NOMO-1 (cell line): ENCODE data around the gene NFAM1.

Source experiments
- DNase-seq, 2 experiments: peaks; one replicate each; lab custom pipeline; 2025; ENCODE audit not compliant: unreplicated experiment in 2 of 2; lab: John Stamatoyannopoulos, UW

NFAM1 gene

DNA sequence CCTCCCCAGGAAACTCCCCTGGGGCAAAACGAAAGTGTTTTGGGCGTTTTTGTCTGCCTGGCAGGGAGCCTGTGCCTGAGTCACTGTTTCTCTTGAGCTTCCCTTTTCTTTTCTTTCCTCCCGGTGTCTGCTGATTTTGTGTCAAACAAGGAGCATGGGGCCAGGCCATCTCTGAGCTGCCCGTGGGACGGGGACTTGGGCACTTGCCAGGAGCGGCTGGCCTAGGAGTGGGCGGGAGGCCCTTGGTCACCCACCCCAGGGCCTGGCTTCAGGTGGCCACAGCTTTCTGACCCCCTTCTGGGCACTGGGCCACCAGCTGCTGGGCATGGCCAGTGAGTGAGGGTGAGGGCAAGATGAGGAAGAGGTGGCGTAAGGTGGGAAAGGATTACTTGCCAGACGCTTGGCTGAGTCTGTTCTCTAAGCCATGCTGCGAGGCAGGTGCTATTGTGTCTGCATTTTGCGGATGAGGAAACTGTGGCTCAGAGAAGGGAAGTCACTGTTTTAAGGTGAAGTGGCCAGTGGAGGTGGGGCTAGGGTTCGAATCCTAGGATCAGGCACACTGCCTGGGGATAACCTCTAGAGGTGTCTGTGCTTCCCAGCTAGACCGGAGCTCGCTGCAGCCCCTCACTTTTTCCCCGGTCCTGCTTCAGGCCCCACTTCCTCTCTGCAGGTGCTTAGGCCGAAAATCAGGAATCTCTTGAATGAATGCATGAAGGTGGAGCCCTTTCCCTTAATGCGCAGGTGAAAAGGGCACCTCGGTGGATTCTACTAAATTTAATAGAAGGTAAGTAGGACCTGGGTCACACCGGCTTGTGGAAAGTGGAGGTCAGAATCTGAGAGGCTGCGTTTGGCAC is 7.8 kb upstream of the NFAM1 start:
- DNase-seq = peak; percentile 41 to 58

DNA sequence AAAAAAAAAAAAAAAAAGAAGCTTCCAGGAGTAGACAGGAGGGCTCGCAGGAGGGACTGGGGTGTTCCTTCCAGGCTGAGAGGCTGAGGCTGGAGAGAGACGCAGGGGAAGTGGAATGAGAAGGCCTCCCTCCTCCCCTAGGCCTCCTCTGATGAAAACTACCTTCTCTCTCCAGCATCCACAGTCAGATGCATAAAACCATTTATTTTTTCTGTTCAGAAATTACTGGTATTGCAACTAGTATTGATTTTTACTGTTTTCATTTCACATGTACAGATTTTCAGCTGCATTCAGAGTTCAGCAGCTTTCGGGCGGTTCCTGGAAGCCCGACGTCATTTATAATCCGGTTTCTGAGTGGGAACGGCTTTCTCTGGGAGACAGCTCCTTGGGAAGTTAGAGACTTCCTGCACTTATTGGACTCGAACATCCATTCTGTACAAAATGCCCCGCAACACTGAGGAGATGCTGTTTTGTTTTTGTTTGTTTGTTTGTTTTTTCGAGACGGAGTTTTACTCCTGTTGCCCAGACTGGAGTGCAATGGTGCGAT is 6.9 kb upstream of the NFAM1 start:
- peak in 1 of 2 experiments; percentile 4 for DNase-seq

DNA sequence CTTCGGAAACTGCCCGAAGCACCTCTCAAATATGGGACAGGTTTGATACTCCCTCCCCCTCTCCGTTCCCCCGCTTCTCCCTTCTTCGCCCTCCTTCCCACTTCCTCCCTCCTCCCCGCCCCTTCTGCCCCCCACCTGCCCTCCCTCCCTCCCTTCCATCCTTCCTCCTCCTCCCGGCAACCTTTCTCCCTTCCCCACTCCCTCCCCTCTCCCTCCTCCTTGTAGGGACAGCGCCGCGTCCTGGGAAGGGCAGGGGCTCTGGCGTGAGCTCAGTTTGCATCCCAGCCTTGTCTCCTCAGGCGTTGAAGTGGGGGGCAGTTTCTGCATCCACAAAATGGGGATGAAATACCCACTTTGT is 6.1 kb upstream of the NFAM1 start:
- no peak for DNase-seq

DNA sequence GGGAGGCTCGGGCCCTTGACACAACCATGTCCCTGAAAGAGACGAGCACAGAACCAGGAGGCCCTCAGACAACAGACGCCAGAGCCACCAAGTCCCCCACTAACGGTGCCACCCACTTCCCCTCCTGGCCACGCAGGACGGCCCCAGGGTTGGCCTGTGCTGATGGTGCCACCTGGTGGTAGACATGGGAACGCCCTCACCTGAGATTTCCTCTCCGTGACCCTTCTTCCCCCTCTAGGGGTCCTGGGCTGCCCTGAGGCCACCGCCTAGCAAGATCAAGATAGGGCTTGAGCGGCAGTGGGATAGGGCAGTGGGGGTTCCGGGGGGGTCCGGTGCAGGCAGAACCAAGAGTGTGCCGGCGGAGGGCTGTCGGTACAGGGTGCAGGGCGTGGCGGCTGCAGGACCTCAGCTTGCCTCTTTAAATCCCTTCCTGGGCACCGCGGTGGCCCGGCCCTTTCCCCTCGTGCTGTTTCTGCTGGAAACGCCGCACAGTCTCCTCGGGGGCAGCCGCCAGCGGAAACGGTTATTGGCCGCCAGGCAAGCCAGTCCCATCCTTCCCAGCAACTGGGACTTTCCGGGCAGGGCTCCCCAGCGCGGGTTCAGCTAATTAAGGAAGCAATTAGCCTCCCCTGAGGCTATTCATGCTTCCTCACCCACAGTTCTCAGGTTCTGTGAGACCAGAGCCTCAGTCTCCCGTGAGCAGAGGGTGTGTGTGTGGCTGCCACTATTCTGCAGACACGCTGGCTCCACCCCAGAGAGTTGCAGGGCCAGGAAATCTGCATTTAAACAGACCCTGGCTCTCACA is 5.5 kb upstream of the NFAM1 start:
- peak; percentile 80 to 86 for DNase-seq

DNA sequence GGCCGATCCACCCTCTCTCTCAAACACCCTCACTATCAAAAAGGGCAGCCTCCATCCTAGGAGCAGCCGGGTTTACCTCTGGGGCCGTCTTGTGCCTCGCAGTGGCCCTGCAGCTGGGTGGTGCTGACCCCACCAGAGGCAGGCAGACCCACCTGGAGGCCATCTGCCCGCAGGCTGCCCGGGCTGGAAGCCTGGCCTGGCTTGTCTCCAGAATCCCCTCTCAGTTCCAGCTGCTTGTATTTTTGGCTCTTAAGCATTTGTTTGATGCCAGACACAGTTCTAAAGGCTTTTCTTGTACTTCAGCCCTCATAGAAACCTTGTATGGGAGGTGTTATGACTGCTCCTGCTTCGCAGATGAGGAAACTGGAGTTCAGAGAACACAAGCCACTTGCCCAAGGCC is 4.2 kb upstream of the NFAM1 start:
- DNase-seq = no peak

DNA sequence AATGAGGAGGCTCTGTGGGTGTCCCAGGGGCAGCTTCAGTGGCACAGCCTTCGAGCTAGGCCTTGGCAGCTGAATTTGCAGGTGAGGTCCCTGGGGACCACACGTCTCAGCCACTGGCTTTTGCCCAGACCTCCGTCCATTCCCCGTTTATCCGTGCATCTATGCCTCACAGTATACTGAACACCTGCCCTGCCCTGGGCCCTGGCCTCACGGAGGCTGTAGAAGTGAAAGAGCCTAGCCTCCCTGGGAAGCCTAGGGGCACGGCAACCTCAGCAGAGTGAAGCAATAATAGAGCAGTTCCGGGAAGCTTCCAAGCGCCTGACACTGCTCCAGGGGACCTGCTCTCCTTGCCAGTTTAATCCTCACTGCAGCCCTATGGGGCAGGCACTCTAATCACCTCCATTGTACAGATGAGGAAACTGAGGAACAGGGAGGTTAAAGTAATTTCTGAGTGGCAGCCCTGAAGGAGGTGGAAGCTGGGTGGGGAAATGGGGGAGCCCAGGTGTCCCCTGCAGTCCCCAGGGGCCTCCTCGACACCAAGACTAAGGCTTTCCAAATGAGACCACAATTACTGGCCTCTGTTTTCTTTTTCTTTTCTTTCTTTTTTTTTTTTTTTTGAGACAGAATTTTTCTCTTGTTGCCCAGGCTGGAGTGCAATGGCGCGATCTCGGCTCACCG is 2.7 kb upstream of the NFAM1 start:
- DNase-seq = no peak

DNA sequence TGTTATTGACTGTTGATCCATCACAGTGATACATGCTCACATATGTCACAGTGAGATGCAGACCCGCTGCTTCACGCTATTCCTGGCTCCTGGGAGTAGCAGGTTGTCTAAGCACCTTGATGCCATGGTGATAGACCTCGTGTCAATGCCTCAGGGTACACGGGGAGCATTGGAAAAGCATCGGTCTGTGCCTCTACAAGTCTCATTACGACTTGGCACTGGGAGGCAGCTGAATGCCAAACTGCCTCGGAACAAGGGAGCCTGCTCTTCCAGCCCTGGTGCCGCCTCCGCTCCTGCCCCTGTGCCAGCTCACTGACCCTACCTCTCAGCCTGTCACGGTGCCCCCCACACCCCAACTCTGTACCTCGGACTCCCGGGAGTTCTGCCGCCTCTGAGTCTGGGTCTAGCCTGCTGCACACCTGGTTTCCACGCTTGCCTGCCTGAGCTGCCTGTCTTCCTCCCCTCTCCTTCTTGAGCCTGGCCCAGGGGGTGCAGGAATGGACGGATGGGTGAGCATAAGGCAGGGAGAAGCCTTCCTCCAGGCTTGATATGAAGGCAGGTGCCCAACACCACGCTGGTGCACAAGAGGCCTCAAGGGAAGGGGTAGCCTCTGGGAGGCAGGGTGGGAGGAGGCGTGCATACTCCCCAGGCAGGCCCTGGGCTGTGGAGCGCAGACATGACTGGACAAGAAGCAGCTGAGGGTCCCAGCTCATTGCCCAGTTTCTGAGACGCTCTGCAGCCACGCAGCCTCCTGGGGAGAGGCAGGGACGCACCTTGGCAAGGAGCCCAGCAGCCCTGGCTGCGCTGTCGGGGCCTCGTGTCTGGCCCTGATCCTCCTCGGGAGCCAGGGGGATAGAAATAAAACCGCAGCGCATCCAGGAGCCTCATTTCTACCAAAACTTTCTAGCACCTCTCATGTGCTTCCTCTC is 1.8 kb upstream of the NFAM1 start:
- DNase-seq = no peak

DNA sequence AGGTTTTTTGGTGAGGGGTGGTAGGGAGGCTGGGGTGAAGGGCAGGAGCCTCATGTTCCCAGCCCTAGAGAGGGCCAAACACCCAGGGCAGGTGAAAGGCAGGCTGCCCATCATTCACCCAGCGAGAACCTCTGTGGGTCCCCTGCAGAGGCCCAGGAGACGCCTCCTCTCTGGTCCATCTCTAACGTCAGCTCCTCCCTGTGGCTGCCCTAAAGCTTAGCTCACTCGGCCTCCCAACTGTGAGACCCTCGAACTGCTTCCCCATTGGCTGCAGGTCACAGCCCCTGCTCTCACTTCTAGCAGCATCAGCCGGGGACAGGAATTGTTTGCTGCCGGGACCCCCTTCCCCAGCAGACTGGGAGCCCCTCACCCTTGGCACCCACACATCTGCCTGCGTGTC is 615 bp upstream of the NFAM1 start:
- no peak for DNase-seq

DNA sequence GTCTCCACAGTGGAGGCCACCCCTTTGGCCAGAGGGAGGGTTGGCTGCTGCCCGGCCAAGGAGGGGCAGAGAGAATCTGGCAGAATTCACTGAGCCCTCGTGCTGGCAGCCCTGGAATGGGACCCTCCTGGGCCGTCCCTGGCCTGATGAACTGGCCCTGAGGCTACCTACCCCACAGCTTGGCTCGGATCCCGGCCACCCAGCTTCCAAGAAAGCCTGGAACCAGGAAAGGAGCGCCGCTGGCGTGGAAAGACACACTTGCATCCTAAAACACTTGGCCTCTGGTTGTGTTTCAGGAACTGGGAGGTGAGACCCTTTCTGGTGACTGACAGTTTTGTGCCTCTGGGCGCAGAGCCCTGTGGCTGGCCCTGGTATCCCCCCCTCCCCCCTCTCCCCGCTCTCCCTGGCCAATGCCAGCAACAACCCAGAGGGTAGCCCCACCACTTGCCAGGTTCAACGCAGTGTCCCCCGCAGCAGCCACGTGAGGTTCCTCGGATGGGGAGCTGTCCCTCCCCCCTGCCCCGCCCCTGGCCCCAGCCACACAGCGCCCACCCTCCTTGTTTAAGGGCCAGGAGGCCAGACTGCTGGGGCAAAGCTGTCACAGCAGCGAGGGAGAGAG is 693 bp downstream of the NFAM1 start:
- DNase-seq = peak; percentile 19 to 46

DNA sequence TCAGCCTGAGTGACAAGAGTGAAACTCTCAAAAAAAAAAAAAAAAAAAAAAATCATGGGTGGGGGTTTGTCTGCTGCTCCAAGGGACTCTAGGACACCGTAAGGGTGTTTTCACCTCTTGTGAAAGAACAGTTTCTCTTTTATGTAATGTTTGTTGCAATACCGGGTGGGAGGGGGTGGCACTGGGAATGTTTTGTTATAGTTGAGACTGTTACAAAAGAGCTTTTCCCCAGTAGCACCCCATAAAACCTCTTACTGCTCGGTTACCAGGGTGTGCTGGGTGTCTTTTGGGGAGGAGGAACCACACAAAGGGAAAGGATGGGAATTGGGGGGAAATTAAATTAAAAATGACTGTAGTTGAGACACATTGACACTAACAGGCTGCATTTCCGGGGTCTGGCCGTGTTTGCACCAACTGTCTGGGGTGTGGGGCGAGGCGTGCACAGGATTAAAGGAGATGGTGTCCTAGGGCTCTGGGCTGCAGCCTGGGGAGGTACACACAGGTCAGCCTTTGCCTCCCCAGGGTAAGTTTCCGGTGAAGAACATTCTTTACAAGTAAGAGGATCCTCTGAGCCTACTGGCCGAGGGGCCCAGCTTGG is 1.6 kb downstream of the NFAM1 start:
- DNase-seq = peak; percentile 41 to 65

DNA sequence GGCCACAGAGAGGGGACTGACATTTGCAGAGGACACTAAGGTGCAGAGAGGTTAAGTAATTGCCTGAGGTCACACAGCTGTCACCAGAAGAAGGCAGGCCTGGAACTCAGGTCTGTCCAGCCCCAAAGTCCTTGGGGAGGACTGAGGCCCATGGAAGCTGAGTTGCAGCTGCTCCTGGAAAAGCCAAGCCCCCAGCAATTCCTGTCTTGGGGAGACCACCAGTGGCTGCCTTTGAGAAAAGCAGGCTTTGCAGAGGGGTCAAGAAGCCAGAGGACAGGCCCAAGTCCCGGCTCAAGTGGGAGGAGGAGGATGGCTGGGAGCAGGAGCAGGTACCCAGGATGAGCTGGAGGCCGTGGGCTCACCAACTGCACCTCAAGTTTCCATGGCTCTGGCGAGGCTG is 3.4 kb downstream of the NFAM1 start:
- DNase-seq = no peak

DNA sequence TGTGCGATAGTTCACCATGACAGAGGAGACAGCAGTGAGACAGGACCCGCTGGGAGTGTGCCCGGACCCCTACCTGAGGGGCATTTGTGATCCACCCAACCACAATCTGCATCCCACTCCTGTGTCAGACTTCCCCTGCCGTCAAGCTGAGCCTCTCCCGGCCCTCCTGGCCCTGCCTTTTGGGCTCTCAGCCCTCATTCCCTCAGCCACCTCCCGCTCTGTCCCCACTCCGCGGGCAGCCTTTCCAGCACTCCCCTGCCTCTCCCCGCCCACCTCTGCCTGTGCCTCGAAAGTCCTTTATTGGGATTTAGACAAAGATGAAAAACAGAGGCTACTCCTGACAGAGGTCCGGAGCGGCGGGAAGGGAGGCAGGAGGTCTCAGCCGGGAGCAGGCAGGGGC is 4.2 kb downstream of the NFAM1 start:
- DNase-seq = no peak

DNA sequence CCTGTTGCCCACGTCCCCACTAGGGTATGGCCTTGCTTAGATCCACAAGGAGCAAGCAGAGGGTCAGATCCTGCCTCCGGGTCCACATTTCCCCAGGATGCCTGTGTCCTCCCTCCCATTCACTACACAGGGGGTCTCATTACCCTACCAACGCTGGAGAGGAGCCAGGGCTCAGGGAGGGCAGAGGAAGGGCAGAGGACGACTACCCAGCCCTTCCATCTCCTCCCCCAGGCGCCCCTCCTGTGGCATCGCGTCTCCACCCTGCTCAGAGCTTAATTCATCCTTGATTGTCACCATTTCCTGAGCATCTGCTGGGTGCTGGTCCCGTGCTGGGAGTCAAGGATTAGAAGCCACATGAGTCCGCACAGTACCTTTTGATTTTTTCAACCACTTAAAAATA is 5.0 kb downstream of the NFAM1 start:
- no peak for DNase-seq

DNA sequence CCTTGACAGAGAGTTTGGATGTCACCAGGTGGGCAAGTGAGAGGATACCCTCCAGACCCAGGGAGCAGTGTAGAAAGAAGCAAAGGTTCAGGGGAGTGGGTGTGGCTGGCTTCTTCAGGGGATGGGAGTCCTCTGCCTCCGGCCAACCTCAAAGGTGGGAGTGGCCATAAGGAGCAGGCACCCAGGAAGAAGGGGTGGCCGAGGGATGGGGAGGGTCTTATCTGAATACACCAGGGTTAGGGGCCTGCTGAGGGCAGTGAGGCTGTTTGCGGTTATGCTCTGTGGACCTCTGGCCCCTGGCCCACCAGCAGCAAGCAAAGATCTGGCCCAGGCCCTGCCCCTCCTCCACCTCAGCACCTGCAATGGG is 6.2 kb downstream of the NFAM1 start:
- no peak for DNase-seq

DNA sequence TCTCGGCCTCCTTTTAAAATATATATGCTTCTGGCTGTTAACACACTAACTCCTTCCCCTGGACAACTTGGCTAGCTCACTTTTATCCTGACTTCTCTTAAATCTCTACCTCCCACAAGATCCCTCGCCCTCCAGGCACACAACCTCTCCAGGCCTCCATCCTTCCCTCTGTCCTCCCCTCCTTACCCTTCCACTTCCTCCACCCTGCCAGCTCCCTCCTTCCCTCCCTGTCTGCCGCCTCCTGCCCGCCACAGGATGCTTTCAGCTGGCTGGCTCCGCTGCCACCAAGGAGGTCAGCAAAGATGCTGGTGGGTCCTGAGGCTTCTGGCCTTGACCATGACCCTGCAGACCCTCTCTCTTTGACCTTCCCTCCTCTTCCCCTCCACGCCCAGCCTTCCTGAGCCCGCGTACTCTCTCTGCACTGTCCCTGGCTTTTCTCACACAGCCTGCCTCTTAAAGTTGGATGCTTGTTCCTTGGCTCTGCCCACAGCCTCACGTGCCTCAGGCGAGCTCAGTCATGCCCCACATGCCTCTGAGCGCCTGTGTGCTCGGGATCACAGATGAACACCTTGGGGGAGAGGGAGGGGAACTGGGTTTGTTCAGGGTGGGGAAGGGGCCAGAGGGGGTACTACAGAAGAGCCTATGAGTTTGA is 6.7 kb downstream of the NFAM1 start:
- DNase-seq = no peak

DNA sequence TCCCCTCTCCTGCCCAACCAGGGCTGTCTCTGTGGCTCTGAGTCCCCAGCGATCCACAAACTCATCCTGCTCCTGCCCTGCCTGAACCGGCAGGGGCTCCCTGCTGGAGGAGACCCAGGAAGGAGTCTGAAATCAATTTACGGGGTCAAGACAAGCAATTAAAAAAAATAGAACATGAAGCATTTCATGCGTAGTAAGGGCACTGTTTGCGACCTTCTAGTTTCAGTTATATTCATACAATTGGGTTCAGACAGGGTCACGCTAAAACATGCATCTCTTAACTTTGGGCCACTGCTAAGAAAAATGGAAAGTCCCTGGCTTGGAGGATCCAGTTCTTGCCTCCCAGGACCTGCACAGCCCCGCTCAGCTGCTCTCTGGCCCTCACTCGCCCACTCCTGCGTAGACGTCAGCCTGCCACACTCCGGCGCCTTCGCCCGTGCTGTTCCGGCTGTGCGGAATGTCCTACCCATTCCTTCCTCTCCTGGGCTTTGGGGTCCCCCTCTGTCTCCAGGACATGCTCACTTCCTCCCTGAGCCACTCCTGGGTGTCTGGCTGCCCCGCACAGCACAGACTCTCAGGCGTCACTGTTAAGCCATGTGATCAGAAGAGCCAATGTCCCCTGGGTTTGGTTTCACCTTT is 12.8 kb downstream of the NFAM1 start:
- DNase-seq = no peak

DNA sequence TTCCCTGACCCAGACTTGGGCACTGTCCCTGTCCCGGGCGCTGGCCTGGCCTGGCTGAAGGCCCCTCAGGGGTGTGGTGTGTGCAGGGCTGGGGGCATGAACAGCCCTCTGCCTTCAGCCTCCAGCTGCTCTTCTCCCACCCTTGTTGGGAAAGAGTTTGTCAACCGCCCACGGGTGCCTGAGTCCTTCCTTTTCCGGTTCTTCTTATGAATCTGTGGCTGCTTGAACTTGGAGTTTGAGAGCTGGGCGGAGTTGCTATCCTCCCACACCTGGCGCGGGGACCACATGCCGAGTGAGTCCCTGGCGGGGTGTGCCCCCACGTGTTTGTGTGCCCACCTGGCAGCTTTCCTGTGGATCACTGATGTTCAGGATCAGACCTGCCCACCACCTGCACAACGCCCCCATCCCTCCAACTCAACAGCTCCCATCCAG is 13.4 kb downstream of the NFAM1 start:
- DNase-seq = peak in 1 of 2 experiments; percentile 28

DNA sequence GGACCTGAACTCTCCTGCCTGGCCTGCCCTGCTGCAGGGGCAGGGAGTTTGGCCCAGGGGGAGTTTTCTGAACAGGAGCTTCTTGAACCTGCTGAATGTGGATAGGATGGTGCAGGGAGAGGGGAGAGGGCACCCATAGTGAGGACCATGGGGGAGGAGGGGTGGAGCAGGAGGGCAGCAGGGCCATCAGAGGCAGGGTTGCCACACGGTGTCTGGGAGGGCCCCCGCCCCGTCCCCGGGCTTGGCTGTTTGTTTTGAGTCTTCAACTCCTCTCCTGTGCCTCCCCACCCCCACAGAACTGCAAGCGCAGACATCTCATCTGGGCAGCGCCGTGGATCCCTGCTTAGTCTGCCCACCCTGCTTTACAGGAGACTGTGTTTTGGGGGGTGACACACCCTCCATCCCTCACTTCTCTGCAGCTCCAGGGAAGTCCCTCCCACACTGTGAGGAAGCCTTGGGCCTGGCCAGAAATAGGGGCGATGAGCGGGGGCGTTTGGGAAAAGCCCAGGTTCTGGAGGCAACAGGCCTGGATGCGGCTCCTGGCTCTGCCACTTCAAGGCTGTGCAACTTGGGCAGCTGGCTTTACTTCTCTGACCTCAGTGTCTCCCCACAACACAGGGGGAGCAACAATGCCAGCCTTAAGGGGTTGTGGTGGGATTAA is 14.4 kb downstream of the NFAM1 start:
- DNase-seq = no peak
